Spleen (tissue), 7 donors: ENCODE results near the gene SIGLEC15.

ENCODE experiments used
- POLR2AphosphoS5 ChIP-seq, 3 donors: sonication (generic); formaldehyde crosslinking; IDR thresholded peaks; one replicate each; pipeline ENCODE4 v1.5.1; 2017; ENCODE audit warnings: antibody characterized with exemption in 3 of 3
- TF ChIP-seq, protein P1 (sequence below), 11 experiments: fragments of 200-600 bp in 7 of 11; fragments of 450-650 bp in 4 of 11; sonication (generic) in 4 of 11; IDR thresholded peaks in 8 of 11; conservative IDR thresholded peaks in 3 of 11; 1 replicate in 7 of 11; 2 replicates in 4 of 11; pipeline versions ENCODE4 v1.4.0 to v1.8.0; 2016 to 2021; ENCODE audit warnings: antibody characterized with exemption in 11 of 11, inconsistent platforms in 4 of 11, mild to moderate bottlenecking in 1 of 11
- donor health status: DM: no; HTN: no; CAD: no; lungs with moderate emphysema.
- donor health status: DM: no; HTN: no; CAD: no.
- donor health status: DM: no; HTN: no; CAD: no.

DNA sequence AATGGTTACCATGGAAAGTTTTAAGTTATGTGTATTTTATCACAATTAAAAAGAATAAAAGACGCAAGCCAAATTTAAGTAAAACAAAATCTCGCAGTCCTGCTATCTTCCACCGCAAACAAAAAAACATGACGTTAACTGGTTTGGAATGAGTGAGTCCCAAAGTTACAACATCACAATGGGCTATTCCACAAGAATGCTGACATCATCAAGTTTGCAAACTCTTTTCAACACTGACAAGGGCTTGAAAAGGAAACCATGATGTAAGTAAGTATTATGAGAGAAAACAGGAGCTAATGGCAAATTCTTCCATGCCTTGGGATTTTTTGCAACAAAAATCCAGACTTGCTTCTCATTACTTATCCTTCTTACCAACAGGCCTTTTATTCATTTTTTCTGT, 31.1 kb downstream of the SIGLEC15 start:
- TF ChIP-seq POLR2AphosphoS5 (IDR thresholded peaks at IDR 0.05), result no peak
- TF ChIP-seq, protein P1, sequence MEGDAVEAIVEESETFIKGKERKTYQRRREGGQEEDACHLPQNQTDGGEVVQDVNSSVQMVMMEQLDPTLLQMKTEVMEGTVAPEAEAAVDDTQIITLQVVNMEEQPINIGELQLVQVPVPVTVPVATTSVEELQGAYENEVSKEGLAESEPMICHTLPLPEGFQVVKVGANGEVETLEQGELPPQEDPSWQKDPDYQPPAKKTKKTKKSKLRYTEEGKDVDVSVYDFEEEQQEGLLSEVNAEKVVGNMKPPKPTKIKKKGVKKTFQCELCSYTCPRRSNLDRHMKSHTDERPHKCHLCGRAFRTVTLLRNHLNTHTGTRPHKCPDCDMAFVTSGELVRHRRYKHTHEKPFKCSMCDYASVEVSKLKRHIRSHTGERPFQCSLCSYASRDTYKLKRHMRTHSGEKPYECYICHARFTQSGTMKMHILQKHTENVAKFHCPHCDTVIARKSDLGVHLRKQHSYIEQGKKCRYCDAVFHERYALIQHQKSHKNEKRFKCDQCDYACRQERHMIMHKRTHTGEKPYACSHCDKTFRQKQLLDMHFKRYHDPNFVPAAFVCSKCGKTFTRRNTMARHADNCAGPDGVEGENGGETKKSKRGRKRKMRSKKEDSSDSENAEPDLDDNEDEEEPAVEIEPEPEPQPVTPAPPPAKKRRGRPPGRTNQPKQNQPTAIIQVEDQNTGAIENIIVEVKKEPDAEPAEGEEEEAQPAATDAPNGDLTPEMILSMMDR (IDR thresholded peaks at IDR 0.05 in 8 of 11, conservative IDR thresholded peaks at IDR 0.05 in 3 of 11), result no peak
